RWPE1 (cell line): ENCODE measurements around the gene C9orf72.

Experiments used
- CTCF ChIA-PET: fragments of 350-600 bp; sonication (Branson Sonifier 250); formaldehyde crosslinking; extraction: SDS; loops from one replicate; lab custom pipeline; 2021; lab: Yijun Ruan, JAX
- POLR2A ChIA-PET: fragments of 400-600 bp; formaldehyde crosslinking; extraction: SDS; loops from one replicate; lab custom pipeline; 2020; ENCODE audit warnings: antibody characterized with exemption; ENCODE audit not compliant: low non-redundant PET; lab: Yijun Ruan, JAX
- DNase-seq: peaks from one replicate; pipeline ENCODE4 v3.0.0; 2012; ENCODE audit warnings: low spot score
- H3K27ac ChIP-seq: fragments of 450-650 bp; 2 replicates; pipeline ENCODE4 v1.5.1; 2017
- CTCF ChIP-seq: fragments of 450-650 bp; conservative IDR thresholded peaks from 2 replicates; pipeline ENCODE4 v1.5.1; 2017; ENCODE audit warnings: low read depth, mild to moderate bottlenecking

Gene C9orf72

GRCh38 chr9:27599102-27599869 is 26.0 kb upstream of the C9orf72 start:
- POLR2A ChIA-PET = no interaction called here
- no peak for DNase-seq
- CTCF ChIA-PET = interaction anchor here (1.7 kb wide), 1 partner anchor 9 kb away, joined by 3 read pairs; no protein-coding TSS in a partner anchor
- no peak for TF ChIP-seq CTCF
- no peak overlapping the region for H3K27ac ChIP-seq

- H3K27ac ChIP-seq = no peak overlapping the region
- ChIA-PET CTCF (interaction anchor here (0.7 kb wide), 1 partner anchor 959 kb away, joined by 3 read pairs; no protein-coding TSS in a partner anchor), POLR2A (no interaction called here)
- no peak for TF ChIP-seq CTCF
- no peak for DNase-seq
Measured at GRCh38 chr9:27595733-27596132, 22.5 kb upstream of the C9orf72 start.

- no peak overlapping the region for H3K27ac ChIP-seq
- POLR2A ChIA-PET = no interaction called here
- CTCF ChIA-PET = no interaction called here
- no peak for DNase-seq
- no peak for TF ChIP-seq CTCF
Measured at GRCh38 chr9:27591672-27592071, 18.4 kb upstream of the C9orf72 start.

DNA sequence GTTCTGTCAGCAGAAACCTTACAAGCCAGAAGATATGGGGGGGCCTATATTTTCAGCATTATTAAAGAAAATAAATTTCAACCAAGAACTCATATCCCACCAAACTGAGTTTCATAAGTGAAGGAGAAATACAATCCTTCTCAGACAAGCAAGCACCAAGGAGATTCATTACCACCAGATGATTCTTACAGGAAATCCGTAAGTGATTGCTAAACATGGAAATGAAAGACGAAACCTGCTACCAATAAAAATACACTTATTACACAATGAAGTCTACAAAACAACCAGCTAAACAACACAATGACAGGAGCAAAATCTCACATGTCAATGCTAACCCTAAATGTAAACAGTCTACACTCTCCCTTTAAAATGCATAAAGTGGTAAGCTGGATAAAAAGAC is 17.8 kb upstream of the C9orf72 start:
- TF ChIP-seq CTCF = no peak
- DNase-seq = no peak
- ChIA-PET POLR2A (no interaction called here), CTCF (interaction anchor here (1.3 kb wide), 1 partner anchor 9 kb away, joined by 3 read pairs; no protein-coding TSS in a partner anchor)
- no peak overlapping the region for H3K27ac ChIP-seq

DNA sequence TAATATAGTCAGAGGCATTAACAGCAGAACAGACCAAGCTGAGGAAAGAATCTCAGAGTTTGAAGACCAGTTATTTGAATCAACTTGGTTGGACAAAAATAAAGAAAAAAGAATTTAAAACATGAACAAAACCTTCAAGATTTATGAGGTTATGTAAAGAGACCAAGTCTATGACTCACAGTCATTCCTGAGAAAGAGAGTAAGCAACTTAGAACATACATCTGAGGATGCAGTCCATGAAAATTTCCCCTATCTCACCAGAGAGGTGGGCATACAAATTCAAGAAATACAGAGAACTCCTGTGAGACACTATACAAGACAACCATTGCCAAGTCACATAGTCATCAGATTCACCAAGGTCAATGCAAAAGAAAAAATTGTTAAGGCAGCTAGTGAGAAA is 17.4 kb upstream of the C9orf72 start:
- TF ChIP-seq CTCF = no peak
- no peak for DNase-seq
- POLR2A ChIA-PET = no interaction called here
- H3K27ac ChIP-seq = no peak overlapping the region
- CTCF ChIA-PET = interaction anchor here (1.3 kb wide), 1 partner anchor 9 kb away, joined by 3 read pairs; no protein-coding TSS in a partner anchor

DNA sequence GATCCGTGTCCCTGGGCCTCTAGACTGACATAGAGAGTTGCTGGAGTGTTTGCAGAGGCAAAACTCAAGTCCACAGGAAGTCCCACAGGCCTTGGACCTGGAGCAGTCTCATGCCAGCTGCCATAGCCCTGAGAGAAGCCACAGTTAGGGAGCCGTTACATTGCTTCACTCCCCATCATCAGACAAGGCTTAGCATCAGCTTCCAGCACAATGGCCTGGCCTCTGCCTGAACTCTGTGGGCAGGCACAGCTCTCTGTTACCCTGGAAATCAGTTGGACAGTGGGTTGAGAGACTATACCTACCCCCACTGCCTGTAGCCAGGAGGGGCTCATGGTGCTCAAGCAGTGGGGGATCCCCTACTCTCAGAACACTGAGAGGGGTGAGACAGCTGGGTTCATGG is 16.2 kb upstream of the C9orf72 start:
- TF ChIP-seq CTCF = no peak
- ChIA-PET CTCF (no interaction called here), POLR2A (no interaction called here)
- no peak overlapping the region for H3K27ac ChIP-seq
- no peak for DNase-seq
